HG03575 (cell line): ENCODE measurements around the gene MGAT4B.
"Not testable (repeated sequence)": the region's sequence is repeated elsewhere in the genome, so short reads cannot be mapped to it uniquely, and the experiment has no call there.

ENCODE experiments used
- ATAC-seq: cut with Tn5 transposase; IDR thresholded peaks from one replicate; pipeline ENCODE4 v1.9.1; 2021; ENCODE audit not compliant: unreplicated experiment, insufficient number of reproducible peaks, low FRiP score; ENCODE audit errors: extremely low read depth

MGAT4B gene

DNA sequence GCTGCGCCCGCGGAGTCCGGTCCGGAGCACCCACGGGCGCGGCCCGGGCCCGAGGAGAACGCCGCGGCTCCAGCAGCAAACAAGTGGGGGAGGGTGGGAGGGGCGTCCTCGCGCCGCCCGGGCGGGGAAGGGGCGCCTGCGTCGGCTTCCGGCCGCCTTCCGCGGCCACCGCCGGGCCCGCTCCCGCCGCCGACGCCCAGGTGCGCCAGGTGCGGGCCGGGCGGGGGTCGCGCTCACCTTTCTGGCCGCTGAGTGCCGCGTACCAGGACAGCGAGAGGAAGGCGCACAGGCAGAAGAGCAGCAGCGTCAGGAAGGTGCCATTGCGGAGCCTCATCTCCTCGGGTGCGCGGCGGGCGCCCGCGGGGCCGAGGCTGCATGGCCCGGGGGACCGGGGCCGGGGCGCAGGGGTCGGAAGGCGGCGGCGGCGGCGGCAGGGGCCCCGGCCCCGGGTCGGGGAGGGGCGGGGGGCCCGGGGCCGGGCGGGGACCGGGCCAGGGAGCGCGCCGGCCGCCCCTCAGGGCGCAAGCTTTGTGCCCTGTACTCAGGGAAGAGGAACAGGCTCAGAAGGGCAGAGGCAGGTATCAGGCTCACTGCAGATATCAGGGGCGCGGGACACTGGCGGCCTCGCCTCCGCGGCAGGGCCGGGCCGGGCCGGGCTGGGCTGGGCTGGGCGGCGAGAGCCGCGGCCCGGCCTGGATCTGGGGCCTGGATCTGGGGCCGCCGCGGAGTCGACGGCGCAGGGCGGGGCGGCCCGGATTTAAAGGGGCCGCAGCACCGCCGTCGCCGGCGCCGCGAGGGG lies at the start of gene MGAT4B:
Gene MGAT4B, minus strand, starts transcription at position 617 of the 799 bp plus-strand sequence. Its CDS starts 283 bp downstream, at position 334.
- no peak for ATAC-seq

DNA sequence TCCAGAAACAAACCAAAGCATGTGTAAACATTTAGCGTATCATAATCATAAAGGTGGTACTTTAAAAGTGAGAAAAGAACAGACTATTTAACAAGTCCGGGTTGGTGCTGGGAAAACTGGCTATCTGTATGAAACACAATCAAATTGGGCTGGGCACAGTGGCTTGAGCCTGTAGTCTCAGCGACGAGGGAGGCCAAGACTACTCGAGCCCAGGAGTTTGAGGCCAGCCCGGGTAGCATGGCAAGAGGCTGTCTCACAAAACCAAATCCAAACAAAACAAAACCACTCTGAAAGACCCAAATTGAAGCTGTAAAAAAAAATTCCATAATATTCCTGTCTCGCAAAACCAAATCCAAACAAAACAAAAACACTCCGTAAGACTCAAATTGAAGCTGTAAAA lies 47.7 kb upstream of the MGAT4B start:
- no peak for ATAC-seq

DNA sequence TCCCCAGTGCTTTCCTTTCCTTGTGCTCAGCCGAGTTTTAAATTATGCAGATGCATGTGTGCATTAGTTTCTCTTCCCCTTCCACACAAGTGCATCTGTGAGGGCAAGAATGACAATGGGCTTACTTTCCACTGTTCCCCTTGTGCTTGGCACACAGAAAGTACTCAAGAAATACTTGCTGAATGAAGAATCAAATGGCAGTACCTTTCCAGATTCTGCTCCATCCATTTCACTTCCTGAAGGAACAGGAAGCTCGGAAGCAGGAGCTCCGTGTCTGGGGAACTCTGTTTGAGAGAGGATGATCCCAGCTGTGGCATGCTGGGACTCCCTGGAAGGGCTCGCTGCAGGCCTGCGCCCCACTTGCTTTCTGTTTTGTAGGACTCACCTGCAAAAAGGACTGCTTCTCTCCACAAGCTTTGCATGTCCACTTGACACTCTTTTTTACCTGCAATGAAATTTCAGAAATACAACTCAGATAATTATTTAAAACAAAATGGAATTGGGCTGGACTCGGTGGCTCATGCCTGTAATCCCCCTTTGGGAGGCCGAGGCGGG lies 46.4 kb upstream of the MGAT4B start:
- ATAC-seq, result no peak

DNA sequence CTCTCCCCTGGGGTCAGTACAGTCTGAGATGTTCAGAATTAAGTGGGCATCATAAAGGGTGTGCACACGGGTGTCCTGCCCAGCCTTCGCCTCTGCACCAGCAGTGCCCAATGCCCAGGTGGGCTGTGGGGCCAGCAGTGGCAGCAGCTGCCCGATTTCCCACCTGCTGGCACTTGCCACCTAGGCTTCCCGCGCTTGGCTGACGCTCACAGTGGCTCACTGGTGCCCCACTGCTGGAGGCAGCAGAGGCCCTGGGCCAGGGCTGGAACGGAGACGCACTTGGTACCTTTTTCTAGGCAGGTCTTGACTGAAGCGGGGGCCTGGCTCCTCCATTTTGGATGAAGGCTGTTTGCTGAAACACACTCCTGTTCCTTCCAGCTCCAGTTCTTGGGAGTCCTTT lies 35.0 kb upstream of the MGAT4B start:
- ATAC-seq, result no peak

DNA sequence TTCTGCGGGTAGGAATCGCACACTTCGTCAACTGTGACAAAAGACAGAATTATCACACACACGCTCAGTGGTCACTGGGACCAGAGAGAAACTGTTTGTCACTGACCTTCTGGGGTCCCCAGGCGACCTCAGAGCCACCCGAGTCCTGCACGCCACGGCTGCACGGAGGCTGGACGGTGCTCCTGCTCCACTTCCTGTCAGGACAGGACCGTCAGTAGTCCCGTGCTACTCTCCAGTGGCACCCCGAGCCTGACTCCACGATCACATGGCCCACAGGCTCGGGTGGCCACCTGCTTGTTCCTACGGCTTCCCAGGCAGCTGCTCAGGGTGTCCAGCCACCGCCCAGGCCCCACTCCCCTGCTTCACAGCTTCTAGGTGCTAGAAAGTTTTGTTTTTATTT lies 34.1 kb upstream of the MGAT4B start:
- no peak for ATAC-seq

DNA sequence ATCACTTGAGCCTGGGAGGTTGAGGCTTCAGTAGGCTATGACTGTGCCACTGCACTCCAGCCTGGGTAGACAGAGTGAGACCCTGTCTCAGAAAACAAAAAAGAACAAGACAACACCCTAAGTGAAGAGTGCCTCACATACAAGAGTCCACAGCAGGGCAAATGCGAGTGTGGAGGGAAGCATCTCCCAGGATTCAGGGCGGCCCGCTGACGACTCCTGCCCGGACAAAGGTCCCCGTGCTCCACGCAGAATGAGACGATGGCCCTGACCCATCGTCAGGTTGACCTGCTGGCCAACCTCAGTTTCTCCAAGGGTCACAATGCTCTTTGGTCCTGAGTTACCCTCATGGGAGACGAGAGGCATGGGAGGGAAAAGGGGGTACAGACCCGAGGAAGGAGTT lies 33.7 kb upstream of the MGAT4B start:
- no peak for ATAC-seq

DNA sequence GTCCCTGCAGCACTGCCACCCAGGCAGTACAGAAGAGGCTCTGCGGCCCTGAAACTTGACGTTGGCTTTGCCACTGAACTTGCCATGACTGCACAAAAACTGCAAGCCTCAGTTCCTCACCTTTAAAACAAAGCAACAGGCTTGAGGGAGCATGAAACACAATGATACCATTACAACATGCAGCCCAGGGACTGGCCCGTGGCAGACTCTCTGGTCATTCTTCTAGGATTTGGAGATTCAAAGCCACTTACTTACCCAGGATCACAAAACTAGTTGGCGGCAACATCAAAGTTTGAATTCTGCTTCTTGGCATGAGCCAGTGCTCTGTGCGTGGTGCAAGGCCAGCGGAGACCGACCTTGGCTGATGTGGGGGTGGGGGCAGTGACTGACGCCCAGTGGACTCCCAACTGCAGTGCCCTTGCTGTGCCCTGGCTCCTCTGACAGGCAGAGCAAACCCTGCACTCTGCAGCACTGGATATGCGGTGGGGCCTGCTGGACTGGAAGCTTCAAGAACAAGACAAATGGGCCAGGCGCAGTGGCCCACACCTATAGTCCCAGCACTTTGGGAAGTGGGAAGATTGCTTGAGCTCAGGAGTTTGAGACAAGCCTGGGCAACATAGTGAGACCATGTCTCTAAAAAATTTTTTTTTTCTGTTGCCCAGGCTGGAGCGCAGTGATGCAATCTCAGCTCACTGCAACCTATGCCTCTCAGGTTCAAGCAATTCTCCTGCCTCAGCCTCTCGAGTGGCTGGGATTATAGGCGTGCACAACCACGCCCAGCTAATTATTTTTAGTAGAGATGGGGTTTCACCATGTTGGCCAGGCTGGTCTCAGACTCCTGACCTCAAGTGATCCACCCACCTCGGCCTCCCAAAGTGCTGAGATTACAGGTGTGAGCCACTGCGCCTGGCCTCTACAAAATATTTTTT lies 32.9 kb upstream of the MGAT4B start:
- no peak for ATAC-seq

DNA sequence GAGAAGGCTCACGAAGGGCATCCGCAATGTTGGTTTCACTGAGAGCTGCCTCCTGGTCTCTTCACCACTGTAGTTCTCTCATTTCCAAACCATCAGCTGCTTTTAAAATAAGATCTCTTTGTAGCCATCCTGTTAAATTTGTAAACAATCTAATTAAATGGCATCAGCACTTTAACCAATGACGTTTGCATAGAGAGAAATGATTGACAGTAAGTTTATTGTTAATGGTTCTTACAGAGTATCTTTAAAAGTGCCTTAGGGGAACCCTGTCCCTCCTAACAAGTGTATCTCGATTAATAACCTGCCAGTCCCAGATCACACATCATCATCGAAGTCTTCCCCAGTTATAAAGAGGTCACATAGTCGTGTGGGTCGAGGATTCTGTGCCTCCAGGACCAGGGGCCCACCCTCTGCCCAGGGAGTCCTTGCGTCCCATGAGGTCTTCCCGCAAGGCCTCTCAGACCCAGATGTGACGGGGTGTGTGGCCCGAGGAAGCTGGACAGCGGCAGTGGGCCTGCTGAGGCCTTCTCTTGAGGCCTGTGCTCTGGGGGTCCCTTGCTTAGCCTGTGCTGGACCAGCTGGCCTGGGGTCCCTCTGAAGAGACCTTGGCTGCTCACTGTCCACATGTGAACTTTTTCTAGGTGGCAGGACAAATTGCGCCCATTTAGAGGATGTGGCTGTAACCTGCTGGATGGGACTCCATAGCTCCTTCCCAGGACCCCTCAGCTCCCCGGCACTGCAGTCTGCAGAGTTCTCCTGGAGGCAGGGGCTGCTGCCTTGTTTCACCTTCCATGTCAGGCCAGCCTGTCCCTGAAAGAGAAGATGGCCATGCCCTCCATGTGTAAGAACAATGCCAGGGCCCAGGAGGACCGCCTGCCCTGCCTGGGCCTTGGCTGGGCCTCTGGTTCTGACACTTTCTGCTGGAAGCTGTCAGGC lies 30.7 kb upstream of the MGAT4B start:
- ATAC-seq, result no peak

DNA sequence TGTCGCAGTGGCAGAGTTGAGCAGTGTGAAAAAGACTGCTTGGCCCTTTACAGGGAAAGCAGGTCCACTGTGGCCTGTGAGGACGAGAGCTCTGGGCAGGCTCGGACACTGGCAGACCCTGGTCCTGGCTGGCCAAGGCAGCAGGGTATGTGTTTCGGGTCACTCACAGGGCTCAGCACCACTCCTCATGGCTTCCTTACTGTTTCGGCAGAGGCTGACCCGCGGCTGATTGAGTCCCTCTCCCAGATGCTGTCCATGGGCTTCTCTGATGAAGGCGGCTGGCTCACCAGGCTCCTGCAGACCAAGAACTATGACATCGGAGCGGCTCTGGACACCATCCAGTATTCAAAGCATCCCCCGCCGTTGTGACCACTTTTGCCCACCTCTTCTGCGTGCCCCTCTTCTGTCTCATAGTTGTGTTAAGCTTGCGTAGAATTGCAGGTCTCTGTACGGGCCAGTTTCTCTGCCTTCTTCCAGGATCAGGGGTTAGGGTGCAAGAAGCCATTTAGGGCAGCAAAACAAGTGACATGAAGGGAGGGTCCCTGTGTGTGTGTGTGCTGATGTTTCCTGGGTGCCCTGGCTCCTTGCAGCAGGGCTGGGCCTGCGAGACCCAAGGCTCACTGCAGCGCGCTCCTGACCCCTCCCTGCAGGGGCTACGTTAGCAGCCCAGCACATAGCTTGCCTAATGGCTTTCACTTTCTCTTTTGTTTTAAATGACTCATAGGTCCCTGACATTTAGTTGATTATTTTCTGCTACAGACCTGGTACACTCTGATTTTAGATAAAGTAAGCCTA lies 29.8 kb upstream of the MGAT4B start:
- ATAC-seq, result no peak

DNA sequence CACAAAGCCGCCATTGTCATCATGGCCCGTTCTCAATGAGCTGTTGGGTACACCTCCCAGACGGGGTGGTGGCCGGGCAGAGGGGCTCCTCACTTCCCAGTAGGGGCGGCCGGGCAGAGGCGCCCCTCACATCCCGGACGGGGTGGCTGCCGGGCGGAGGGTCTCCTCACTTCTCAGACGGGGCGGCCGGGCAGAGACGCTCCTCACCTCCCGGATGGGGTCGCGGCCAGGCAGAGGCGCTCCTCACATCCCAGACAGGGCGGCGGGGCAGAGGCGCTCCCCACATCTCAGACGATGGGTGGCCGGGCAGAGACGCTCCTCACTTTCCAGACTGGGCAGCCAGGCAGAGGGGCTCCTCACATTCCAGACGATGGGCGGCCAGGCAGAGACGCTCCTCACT lies 28.2 kb upstream of the MGAT4B start:
- ATAC-seq, result not testable (repeated sequence)

DNA sequence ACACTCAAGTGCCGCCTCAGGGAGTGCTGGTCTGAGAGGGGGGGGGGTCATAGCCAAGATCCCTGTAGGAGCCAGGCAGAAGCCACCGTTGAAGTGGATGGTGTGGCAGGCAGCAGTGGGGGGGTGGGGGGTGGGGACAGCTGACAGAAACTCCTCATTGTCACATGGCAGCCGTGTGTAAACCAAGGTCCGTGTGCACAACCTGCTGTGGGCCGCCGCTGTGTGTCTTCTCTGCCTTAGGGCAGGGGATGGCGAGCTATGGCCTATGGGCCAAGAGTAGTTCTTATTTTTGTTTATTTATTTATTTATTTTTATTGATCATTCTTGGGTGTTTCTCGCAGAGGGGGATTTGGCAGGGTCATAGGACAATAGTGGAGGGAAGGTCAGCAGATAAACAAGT lies 27.5 kb upstream of the MGAT4B start:
- ATAC-seq, result no peak

DNA sequence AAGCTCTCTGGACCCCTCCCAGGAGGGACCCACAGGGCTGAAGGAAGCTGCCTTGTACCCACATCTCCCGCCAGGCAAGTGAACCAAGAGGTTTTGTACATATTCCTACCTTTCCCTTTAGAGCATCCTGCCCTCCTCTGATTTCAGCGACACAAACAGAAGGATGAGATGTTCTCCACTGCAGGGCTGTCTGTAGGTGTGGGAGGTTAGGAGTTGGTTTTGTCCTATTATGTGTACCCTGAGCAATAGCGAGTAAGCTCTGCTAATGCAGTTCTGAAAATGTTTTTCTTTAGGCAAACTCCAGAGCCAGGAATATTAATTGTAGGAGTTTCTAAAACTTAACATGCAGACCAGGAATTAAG lies 27.0 kb upstream of the MGAT4B start:
- no peak for ATAC-seq

DNA sequence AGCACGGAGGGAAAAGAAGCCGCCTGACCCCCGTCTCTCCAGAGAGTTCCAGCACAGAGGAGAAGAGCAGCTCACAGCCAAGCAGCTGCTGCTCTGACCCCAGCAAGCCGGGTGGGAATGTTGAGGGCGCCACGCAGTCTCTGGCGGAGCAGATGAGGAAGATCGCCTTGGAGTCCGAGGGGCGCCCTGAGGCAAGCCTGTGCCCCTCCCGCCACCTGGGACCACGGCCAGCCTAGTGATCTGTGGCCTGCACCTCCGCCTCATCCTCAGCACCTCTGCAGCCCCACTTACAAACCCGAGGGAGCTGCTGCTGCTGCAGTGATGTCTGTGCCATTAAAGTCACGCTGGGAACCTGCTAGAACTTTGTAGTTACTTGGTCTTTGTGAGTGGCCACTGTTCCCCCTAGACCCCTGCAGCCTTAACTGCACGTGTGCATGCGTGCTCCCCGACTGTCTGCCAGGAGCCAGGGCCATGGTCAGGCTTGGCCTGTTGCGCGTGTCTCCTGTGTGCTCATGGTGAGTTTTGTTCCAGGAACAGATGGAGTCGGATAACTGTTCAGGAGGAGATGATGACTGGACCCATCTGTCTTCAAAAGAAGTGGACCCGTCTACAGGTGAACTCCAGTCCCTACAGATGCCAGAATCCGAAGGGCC lies 26.5 kb upstream of the MGAT4B start:
- no peak for ATAC-seq

DNA sequence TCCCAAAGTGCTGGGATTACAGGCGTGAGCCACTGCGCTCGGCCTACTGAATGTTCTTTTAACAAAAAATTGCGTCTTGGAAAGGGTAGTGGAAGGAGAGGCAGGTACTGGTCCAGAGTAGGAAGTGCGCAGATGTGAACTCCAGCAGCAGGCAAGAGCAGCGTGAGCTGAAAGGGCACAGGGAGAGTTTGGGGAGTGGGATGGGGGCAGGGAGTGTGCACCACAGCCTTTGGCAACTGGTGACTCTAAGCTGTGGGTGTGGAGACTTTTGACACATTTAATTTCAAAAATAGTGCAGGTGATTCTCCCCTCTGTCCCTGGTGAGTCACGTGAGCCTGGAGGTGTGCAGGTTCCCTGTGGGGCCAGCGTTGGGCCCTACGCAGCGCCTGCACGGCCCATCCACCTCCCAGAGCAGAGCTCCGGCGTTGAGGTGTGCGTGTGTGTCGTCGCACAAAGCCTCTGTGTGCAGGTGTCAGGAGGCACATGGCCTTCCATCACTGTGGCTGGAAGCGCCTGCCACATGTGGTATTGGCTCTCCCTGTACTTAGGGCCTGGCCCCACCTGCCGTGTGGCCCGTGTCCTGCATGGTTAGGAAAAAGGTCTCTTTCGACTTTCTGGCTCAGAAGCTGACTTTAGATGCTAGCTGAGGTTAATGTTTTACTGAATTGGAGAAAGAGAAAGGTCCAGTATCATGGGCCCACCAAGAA lies 25.5 kb upstream of the MGAT4B start:
- no peak for ATAC-seq

DNA sequence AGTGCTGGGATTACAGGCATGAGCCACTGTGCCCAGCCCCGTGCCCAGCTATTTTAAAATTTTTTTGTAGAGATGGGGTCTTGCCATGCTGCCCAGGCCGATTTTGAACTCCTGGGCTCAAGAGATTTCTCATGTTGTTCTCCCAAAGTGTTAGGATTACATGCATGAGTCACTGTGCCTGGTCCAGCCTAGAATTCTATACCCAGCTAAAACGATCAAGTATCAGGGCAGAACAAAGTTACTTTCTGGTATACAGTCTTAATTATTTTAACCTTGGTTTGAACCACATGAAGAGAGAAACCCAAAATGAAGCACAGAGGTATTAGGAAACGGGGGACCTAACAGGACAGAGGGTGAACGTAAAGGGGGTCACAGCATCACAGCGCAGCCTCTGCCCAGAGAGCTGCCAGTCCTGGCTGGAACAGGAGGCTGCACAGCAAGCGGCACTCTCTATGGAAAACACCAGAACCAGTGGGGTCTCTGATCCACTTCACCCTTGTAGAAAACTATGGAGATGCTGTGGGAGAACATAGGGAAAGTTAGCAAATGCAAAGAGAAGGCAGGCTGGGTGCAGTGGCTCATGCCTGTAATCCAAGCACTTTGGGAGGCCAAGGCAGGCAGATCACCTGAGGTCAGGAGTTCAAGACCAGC lies 24.3 kb upstream of the MGAT4B start:
- ATAC-seq, result no peak

DNA sequence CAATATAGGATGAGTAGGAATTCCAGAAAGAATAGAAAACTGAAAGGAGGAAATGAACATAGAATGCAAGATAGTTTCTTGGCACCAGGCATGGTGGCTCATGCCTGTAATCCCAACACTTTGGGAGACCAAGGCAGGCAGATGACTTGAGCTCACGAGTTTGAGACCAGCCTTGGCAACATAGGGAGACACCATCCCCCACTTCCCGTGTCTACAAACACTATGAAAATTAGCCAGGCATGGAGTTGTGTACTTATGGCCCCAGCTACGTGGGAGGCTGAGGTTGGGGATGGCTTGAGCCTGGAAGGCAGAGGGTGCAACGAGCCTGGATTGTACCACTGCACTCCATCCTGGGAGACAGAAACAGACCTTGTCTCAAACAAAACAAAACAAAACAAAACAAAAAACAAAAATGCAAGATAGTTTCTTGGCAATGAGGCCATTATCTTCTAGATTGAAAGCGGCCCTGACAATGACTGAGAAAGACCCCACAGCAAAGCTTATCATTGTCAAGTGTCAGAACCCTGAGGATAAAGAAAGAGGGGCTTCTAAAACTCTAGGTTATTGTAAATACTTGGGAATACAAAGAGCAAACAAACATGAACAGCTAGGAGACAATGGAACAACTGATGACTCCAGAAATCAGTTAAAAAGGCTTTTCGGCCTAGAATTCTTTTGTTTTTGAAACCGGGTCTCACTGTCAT lies 23.2 kb upstream of the MGAT4B start:
- ATAC-seq, result no peak
